Measurements from ENCODE around the gene POLN.

The POLN gene

GRCh38 chr4:2241410-2242353 is at the start of gene POLN, which contains the start of gene HAUS3:
Gene POLN, minus strand, starts transcription at chr4:2242121. Its CDS starts 12,890 bp downstream, at chr4:2229231.
Gene HAUS3, minus strand, starts transcription at chr4:2242121. Its CDS starts 1,175 bp downstream, at chr4:2240946.
- peak; percentile 99 for DNase-seq (ENCODE audit: low read depth)

- peak; percentile 53 for DNase-seq (ENCODE audit: low read depth)
These were observed 49.2 kb upstream of the POLN start for GRCh38 chr4:2290974-2291704.

GRCh38 chr4:2290488-2290887 is 48.6 kb upstream of the POLN start:
- no peak for DNase-seq (ENCODE audit: low read depth)

DNA sequence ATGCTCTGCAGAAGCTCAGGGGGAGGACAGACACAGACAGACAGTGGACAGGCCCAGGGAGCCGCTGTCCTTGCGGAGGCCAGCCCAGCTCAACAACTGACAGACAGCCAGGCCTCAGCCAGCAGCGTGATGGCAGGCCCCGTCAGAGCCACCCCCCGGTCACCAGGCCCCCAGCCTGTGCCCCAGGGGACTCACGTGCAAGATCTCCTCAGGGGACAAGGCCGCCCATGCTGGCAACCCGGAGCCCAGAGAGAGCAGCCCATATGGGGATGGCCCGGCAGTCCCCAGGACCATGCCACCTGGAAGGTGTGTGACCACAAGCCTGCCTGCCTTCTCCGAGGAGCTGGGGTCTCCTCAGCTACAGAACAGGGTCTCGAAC is 48.0 kb upstream of the POLN start:
- no peak for DNase-seq (ENCODE audit: low read depth)

GRCh38 chr4:2289311-2289954 is 47.5 kb upstream of the POLN start:
- no peak for DNase-seq (ENCODE audit: low read depth)

DNA sequence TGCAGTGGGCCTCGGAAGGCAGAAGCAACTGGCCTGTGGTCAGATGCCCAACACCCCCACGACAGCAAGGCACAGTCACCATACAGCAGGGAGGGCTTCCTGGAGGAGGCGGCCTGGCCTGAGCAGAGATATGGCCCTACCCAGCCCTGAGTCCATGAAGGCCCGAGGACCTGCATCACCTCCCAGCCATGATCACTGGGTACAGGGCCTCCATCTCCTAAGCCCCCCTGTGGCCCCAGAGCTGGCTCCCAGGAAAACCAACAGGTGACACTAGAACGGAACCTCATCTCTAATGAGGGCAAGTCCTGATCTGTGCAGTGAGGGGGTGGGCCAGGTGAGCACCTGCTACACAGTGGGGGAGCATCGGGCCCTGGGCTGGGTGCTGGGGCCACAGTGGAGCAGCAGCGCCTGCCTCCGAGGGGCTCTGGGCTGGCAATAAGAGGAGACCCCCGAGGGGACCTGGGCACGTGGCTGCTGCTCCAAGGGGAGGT is 46.2 kb upstream of the POLN start:
- DNase-seq (ENCODE audit: low read depth) = no peak

DNA sequence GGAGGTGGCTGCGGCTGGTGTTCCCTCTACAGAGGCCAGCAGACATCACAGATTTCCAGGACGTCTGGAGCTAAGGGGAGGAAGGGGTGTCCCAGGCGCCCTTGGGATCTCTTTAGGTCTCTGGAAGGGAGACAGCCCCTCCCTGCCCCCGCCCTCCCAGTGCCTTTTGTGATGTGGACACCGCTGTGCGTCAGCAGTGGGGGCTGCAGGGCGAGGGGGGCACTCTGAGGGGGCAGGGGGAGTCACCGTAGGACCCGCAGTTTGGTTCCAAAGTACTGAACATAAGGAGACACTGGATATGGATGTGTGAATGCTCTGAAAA is 45.6 kb upstream of the POLN start:
- no peak for DNase-seq (ENCODE audit: low read depth)

DNA sequence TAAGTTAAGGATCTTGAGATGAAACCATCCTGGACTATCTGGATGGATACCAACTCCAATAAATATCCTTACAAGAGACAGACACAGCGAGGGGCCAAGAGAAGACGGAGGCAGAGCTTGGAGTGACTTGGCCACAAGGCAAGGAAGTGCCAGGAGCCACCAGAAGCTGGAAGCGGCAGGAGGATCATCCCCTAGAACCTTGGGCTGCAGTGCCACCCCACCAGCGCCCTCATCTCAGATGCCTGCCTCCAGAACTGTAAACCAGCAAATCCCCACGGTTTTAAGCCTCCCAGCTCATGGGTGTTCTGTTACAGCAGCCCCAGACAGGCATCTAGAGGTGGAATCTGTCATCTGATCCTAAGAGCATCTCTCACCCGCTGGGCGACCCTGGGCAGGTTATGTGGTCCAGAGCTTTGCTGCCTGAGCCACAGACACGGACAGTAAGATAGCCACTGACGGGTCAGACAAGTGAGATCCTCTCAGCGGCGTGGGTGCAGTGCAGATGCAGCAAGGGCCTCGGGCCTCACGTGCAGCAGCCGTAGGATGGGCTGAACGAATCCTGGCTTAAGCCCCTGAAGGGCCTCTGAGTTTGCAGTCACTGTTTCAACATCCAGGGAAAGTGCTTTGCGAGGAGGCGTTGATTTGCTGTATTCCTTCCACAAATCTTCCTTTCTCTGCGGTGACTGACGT is 45.1 kb upstream of the POLN start:
- DNase-seq (ENCODE audit: low read depth) = no peak

GRCh38 chr4:2285613-2286381 is 43.9 kb upstream of the POLN start:
- no peak for DNase-seq (ENCODE audit: low read depth)

DNA sequence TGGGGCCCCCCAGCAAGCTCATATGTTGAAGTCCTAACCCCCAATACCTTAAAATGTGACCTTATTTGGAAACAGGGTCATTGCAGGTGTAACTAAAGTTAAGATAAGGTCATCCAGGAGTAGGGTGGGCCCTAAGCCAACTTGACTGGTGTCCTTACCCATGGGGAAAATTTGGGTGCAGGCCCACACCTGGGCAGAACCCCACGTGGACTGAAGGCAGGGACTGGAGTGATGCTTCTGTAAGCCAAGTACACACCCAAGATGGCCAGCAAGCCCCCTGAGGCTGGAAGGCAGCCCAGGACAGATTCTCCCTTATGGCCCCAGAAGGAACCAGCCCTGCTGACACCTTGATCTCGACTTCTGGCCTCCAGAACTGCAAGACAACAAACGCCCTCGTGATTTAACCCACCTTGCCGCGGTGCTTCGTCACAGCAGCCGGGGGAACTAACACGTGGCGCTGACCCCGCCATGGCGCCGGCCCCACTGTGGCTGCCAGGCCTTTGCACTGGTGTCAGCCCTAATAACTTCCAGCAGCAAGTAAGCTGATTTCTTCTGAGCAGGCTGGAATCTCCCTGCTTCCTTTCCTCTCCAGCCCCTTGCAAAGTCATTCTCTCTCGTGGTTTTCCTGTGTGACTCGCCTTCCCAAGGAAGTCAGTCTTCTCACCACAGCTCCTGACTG is 43.2 kb upstream of the POLN start:
- no peak for DNase-seq (ENCODE audit: low read depth)

DNA sequence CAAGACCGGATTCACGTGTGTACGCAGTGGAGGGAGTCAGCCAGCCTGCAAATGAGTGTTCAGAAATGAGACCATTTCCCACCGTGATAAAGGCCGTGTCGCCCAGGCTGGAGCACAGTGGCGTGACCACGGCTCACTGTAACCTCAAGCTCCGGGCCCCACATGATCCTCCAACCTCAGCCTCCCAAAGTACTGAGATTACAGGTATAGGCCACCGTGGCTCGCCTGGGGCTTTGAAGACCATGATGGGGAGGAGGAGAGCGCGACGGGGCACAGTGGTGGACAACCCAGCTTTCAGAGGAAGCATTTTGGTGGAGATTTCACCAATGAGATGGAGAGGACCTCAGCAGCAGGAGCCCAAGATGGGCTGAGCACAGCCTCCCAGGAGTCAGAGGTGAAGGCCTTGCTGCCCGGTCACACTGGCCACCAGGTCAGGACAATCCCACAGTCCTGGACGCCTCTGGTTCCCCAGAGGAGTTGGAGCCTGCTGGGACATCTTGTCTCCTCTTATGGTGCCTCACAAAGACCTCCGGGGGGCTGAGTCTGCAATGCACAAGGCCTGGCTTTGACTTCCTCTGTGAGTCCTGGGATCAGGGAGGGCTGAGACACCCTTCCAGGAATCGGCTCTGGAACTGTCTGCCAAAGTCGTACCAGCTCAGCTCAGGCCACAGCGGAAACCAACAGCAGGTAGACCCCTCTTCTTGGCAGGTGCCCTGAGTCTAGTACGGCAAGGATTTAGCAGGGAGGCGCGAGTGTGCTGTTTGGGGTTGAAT is 42.4 kb upstream of the POLN start:
- DNase-seq (ENCODE audit: low read depth) = no peak

GRCh38 chr4:2283199-2283711 is 41.3 kb upstream of the POLN start:
- no peak for DNase-seq (ENCODE audit: low read depth)

DNA sequence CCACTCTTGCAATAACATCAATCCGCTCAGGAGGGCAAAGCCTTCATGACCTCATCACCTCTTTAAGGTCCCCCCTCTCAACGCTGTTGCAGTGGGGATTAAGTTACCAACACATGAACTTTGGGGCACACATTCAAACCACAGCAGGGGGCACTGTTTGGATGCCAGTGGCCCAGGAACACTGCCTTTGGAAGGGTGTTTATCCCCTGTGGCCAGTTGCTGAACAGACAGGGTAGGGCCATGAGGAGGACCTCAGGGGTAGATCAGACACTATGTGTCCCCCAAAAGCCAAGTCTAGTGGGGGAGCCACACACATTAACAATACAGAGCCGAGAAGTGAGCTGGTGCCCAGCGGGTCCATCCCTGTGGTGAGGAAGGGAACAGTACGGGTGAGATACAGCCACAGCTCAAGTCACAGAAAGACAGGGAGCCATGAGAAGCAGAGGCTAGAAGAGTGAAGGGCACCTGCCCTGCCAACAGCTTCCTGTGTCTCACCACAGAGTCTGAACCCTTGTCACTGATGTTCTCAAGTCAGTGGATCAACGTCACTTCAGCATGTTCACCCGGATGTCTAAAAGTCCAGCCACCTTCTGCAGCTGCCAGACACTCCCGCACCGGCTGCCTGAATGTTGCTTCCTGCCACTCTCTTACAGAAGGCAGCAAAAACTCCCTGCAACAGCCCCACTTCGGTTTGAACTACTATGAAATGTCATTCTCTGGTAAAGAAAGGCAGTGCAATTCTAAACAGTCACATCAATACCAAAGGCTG is 39.8 kb upstream of the POLN start:
- DNase-seq (ENCODE audit: low read depth) = peak; percentile 60

GRCh38 chr4:2280531-2281300 is 38.8 kb upstream of the POLN start:
- no peak for DNase-seq (ENCODE audit: low read depth)

- no peak for DNase-seq (ENCODE audit: low read depth)
These were observed 36.0 kb upstream of the POLN start for GRCh38 chr4:2277956-2278355.

DNA sequence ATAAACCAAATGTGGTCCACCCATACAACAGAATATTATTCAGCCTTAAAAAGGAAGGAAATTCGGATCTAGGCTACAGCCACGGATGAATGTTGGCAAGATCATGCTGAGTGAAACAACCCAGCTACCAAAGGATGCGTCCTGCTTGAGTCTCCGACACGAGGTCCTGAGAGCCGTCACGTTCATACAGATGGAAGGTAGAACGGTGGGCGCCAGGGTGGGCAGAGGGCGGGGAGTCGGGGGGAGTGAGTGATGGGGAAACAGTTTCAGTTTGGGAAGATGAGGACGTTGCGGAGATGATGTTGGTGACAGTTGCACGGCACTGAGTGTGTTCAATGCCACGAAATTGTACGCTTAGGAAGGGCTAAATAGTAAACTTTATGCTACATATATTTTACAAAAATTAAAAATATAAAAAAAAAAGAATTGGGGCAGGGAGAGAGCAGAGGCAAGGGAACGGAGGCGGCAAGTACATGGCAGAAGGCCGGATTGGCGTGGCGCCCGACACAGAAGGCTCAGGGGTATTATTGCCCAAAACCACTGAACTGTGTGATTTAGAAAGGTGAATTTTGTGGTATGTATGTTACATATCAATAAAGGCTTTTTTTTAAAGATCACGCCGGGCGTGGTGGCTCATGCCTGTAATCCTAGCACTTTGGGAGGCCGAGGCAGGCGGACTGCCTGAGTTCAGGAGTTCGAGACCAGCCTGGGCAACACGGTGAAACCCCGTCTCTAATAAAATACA is 34.8 kb upstream of the POLN start:
- DNase-seq (ENCODE audit: low read depth) = no peak

DNA sequence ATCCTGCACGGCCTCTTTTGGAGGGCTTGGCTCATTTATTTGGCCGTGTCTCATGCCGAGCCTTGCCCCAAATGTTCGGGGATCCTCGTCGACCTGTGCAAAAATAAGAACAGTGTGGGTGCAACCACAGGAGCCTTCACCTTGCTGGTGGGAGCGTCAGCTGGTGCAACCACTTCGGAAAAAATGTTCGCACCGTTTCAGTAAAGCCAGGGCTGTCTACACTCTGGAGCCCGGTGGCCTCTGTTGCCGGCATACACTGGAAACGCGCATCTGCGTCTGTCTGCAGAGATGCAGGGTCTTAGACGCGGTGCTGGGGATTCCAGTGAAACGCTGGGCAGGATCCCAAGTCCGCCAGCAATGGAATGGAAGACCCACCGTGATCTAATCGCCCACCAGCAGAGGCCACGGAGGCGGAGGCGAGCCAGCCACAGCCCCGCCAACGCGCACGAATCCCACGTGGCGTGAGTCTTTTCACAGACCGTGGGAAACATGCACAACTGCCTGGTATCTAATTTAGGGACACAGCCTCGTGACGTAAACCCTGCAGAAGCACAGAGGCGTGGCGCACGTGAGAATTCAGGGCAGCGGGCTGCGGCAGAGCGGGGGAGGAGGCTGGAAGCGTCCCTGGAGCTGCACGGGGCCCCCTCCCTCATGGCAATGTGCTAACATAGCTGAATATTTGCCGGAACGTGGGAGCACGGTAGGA is 33.8 kb upstream of the POLN start:
- DNase-seq (ENCODE audit: low read depth) = no peak
